Measurements from ENCODE around the gene ZGPAT. TPM values are rescaled to one million over a fixed set of nuclear protein-coding genes. Genes with fewer than 3 reads are reported as not detected.

The ZGPAT gene
- polyA plus RNA-seq, 1 donor = 20.1 TPM

DNA sequence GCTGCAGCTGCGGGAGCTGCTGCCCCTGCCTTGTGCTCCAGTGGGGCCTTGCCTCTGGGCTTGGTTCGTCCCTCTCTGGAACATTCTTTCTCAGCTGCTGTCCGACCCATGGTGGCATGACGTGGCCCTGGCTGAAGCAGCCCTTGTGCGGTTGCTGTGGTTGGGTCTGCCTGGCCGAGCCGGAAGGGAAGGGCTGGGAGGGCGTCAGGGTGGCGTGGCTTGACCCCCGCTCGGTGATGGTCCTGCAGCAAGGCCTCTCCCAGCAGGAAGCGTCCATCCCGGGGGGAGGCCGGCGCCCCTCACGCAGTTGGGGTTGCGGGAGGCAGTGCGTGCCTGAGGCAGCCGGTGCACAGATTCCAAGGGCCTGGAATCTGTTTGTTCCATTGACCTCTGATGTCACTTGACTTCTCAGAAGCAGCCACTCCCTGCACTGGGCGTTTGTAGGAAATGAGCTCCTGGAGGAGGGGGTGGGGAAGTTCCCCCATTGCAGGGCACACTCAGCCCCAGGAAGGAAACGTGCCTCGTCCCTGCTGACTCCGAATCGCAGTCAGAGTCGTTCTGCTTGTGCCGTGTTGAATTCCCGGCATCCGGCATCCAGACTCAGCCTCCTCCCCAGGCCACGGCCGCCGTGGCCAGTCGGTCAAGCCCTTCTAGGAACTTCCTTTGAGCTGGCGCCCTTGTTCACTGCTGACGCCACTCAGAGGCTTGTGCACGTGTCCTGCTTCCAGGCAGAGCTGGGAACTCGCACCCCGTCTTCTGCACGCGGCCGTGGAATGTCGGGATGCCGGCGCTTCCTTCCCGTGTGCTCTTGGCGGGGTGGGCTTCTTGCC, 21.1 kb upstream of the ZGPAT start:
- WGBS (ENCODE audit: insufficient coverage, low lambda C conversion rate) = no CpG with 5 or more reads among the region's 45 CpGs
- H3K4me1 ChIP-seq (ENCODE audit: control insufficient read depth, insufficient read depth, low read length) = peaks cover 17% of the 10 kb centered on the region

GRCh38 chr20:63687419-63688178, 20.2 kb upstream of the ZGPAT start:
- Histone ChIP-seq H3K9me3 (ENCODE audit: control insufficient read depth, low read depth, low read length) (no peaks in the 10 kb centered on the region), H3K27me3 (ENCODE audit: control insufficient read depth, insufficient read depth, low read length) (no peaks in the 10 kb centered on the region), H3K27ac (ENCODE audit: low read length) (no peak overlapping the region), H3K4me1 (ENCODE audit: control insufficient read depth, insufficient read depth, low read length) (peaks cover 17% of the 10 kb centered on the region), H3K36me3 (ENCODE audit: control insufficient read depth, insufficient read depth, low read length) (peaks cover 4% of the 10 kb centered on the region), H3K4me3 (ENCODE audit: low read length) (no peak overlapping the region)
- no CpG with 5 or more reads among the region's 29 CpGs for WGBS (ENCODE audit: insufficient coverage, low lambda C conversion rate)
- no peak for DNase-seq

More for the DNA sequence above, 21.1 kb upstream of the ZGPAT start:
- Histone ChIP-seq H3K27me3 (ENCODE audit: control insufficient read depth, insufficient read depth, low read length) (no peaks in the 10 kb centered on the region), H3K4me3 (ENCODE audit: low read length) (no peak overlapping the region), H3K36me3 (ENCODE audit: control insufficient read depth, insufficient read depth, low read length) (peaks cover 7% of the 10 kb centered on the region), H3K27ac (ENCODE audit: low read length) (peak overlapping the region; percentile 48), H3K9me3 (ENCODE audit: control insufficient read depth, low read depth, low read length) (no peaks in the 10 kb centered on the region)
- DNase-seq = peak; percentile 81 to 88

- Histone ChIP-seq H3K27me3 (ENCODE audit: control insufficient read depth, insufficient read depth, low read length) (no peaks in the 10 kb centered on the region), H3K4me3 (ENCODE audit: low read length) (no peak overlapping the region), H3K36me3 (ENCODE audit: control insufficient read depth, insufficient read depth, low read length) (peaks cover 4% of the 10 kb centered on the region), H3K4me1 (ENCODE audit: control insufficient read depth, insufficient read depth, low read length) (peaks cover 17% of the 10 kb centered on the region), H3K9me3 (ENCODE audit: control insufficient read depth, low read depth, low read length) (no peaks in the 10 kb centered on the region), H3K27ac (ENCODE audit: low read length) (no peak overlapping the region)
- no CpG with 5 or more reads among the region's 31 CpGs for whole genome bisulfite sequencing (ENCODE audit: insufficient coverage, low lambda C conversion rate)
- no peak for DNase-seq
Measured at GRCh38 chr20:63688228-63689045, 19.4 kb upstream of the ZGPAT start.

- H3K4me3 ChIP-seq (ENCODE audit: low read length) = no peak overlapping the region
- no peak for DNase-seq
- peaks cover 11% of the 10 kb centered on the region for H3K36me3 ChIP-seq (ENCODE audit: control insufficient read depth, insufficient read depth, low read length)
- no peaks in the 10 kb centered on the region for H3K27me3 ChIP-seq (ENCODE audit: control insufficient read depth, insufficient read depth, low read length)
- WGBS (ENCODE audit: insufficient coverage, low lambda C conversion rate) = no CpG with 5 or more reads among the region's 44 CpGs
- H3K9me3 ChIP-seq (ENCODE audit: control insufficient read depth, low read depth, low read length) = no peaks in the 10 kb centered on the region
- H3K27ac ChIP-seq (ENCODE audit: low read length) = no peak overlapping the region
- H3K4me1 ChIP-seq (ENCODE audit: control insufficient read depth, insufficient read depth, low read length) = peaks cover 17% of the 10 kb centered on the region
Measured at GRCh38 chr20:63689046-63690002, 18.5 kb upstream of the ZGPAT start.

DNA sequence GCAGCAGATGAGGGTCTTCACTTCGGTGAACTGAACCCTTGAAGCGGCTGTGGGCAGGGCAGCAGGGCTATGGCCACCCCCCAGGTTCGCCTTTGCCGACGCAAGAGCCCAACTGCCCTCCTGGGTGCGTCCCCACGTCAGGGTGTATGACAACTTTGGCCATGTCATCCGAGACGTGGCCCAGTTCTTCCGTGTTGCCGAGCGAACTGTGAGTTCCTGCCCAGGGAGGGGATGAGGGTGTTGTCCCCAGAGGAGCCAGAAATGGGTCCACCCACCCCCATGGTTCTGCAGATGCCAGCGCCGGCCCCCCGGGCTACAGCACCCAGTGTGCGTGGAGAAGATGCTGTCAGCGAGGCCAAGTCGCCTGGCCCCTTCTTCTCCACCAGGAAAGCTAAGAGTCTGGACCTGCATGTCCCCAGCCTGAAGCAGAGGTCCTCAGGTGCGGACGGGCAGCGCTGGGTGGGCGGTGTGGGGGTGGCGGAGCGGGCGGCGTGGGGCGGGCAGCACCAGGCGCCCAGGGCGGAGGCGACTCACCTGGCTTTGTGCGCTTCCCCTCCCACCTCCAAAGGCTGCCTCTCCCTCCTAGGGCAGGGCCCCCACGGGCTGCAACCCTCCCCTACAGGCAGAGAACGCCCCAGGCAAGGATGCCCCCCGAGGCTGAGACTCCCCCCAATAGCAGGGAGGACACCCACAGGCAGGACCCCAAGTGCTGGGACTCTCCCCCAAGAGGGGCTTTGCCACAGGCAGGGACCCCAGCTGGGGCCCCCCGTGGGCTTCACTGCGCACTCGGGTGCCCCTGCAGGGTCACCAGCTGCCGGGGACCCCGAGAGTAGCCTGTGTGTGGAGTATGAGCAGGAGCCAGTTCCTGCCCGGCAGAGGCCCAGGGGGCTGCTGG, 17.6 kb upstream of the ZGPAT start:
- DNase-seq = no peak
- no peaks in the 10 kb centered on the region for H3K27me3 ChIP-seq (ENCODE audit: control insufficient read depth, insufficient read depth, low read length)
- H3K9me3 ChIP-seq (ENCODE audit: control insufficient read depth, low read depth, low read length) = no peaks in the 10 kb centered on the region
- no peak overlapping the region for H3K4me3 ChIP-seq (ENCODE audit: low read length)
- H3K27ac ChIP-seq (ENCODE audit: low read length) = no peak overlapping the region
- H3K4me1 ChIP-seq (ENCODE audit: control insufficient read depth, insufficient read depth, low read length) = peaks cover 17% of the 10 kb centered on the region
- H3K36me3 ChIP-seq (ENCODE audit: control insufficient read depth, insufficient read depth, low read length) = peaks cover 20% of the 10 kb centered on the region
- WGBS (ENCODE audit: insufficient coverage, low lambda C conversion rate) = no CpG with 5 or more reads among the region's 40 CpGs

DNA sequence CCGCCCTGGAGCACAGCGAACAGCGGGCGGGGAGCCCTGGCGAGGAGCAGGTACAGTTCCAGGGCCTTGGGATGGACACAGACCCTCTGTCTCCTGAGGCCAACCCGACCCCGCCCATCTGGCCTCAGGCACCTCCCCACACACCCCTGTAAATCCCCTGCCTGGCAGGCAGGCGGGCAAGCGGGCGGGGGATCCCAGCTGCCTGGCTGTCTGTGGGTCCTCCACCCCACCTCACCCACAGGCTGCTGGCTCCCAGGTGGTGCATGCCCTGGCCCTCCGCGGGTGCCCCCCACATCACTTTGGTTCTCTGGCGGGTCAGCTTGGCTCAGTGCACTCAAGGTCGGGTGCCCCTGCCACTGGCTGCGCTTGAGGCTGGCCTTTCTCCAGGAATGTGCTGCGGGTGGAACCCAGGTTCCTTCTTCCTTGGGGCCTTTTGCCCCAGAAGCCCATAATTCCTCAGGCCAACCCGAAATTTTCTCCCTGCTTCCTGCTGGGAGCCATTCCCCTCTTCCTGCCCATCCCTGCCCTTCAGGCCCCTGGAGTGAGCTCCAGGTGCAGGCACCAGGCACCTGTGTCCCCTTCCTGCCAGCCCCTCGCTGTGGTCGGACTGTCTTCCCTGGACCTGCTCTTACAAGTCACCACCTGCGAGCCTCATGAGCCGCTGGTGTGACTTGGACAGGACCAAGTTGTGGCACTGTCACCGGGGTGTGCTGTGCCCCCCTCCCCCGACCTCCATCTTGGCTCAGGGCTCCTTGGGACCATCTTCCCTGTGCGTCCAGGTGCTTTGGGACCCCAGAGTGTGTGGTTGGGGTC, 16.7 kb upstream of the ZGPAT start:
- no peak for DNase-seq
- no peak overlapping the region for H3K27ac ChIP-seq (ENCODE audit: low read length)
- H3K4me1 ChIP-seq (ENCODE audit: control insufficient read depth, insufficient read depth, low read length) = peaks cover 17% of the 10 kb centered on the region
- H3K27me3 ChIP-seq (ENCODE audit: control insufficient read depth, insufficient read depth, low read length) = no peaks in the 10 kb centered on the region
- H3K4me3 ChIP-seq (ENCODE audit: low read length) = no peak overlapping the region
- no CpG with 5 or more reads among the region's 24 CpGs for WGBS (ENCODE audit: insufficient coverage, low lambda C conversion rate)
- H3K9me3 ChIP-seq (ENCODE audit: control insufficient read depth, low read depth, low read length) = no peaks in the 10 kb centered on the region
- H3K36me3 ChIP-seq (ENCODE audit: control insufficient read depth, insufficient read depth, low read length) = peaks cover 24% of the 10 kb centered on the region

- no peak overlapping the region for H3K27ac ChIP-seq (ENCODE audit: low read length)
- peaks cover 25% of the 10 kb centered on the region for H3K36me3 ChIP-seq (ENCODE audit: control insufficient read depth, insufficient read depth, low read length)
- H3K9me3 ChIP-seq (ENCODE audit: control insufficient read depth, low read depth, low read length) = no peaks in the 10 kb centered on the region
- H3K4me3 ChIP-seq (ENCODE audit: low read length) = no peak overlapping the region
- WGBS (ENCODE audit: insufficient coverage, low lambda C conversion rate) = no CpG with 5 or more reads among the region's 21 CpGs
- DNase-seq = no peak
- peaks cover 13% of the 10 kb centered on the region for H3K4me1 ChIP-seq (ENCODE audit: control insufficient read depth, insufficient read depth, low read length)
- no peaks in the 10 kb centered on the region for H3K27me3 ChIP-seq (ENCODE audit: control insufficient read depth, insufficient read depth, low read length)
Measured at GRCh38 chr20:63691711-63692435, 16.0 kb upstream of the ZGPAT start.

- no peak for DNase-seq
- Histone ChIP-seq H3K36me3 (ENCODE audit: control insufficient read depth, insufficient read depth, low read length) (peaks cover 25% of the 10 kb centered on the region), H3K27ac (ENCODE audit: low read length) (no peak overlapping the region), H3K4me1 (ENCODE audit: control insufficient read depth, insufficient read depth, low read length) (peaks cover 11% of the 10 kb centered on the region), H3K27me3 (ENCODE audit: control insufficient read depth, insufficient read depth, low read length) (no peaks in the 10 kb centered on the region), H3K4me3 (ENCODE audit: low read length) (no peak overlapping the region), H3K9me3 (ENCODE audit: control insufficient read depth, low read depth, low read length) (no peaks in the 10 kb centered on the region)
- whole genome bisulfite sequencing (ENCODE audit: insufficient coverage, low lambda C conversion rate) = no CpG with 5 or more reads among the region's 20 CpGs
Measured at GRCh38 chr20:63692436-63693082, 15.3 kb upstream of the ZGPAT start.
